NB4 (cell line): Measurements from ENCODE around the gene SORT1.

Source experiments
- CTCF ChIP-seq: IDR thresholded peaks from one replicate; pipeline ENCODE4 v1.5.1; 2012; ENCODE audit warnings: low read depth, low read length
- MYC ChIP-seq: IDR thresholded peaks from 2 replicates; pipeline ENCODE4 v1.6.1; 2011; ENCODE audit warnings: low read depth, low read length

DNA sequence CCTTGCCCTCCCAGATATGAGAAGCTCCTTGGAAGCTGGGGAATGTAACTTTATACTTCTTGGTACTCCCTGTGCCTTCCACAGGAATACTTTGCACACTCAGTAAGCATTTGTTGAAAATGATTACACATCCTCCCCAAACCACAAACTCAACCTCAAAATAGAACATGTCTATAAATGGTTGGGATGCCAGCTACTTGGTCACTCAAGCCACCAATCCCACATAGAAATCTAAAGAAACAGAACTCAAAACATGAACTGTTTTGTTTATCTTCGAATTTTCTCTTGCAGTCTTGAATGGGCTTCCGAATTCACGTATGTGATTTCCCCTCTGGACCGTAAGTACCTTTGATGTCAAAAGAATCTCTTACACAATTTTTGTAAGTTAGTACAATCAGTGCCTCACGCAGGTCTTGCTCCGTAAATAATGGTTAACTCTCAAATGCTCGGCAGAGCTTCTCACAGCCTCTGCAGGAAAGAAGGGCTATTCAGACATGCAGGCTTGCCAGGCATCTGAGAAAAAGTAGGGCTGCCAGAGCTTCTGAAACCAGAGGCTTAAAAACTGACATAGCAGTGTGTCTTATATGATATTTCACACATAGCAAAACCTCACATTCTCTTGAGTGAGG lies 26.9 kb downstream of the SORT1 start:
- no peak for TF ChIP-seq CTCF
- no peak for TF ChIP-seq MYC
